HG03342 (cell line): ENCODE measurements around the gene ADAMTS19.
A peak's percentile ranks its signal among the peaks of the same experiment; 100 is the strongest.

Experiments
- ATAC-seq: cut with Tn5 transposase; IDR thresholded peaks from one replicate; pipeline ENCODE4 v1.9.1; 2021; ENCODE audit warnings: mild to moderate bottlenecking, moderate library complexity; ENCODE audit not compliant: unreplicated experiment

ADAMTS19 gene

GRCh38 chr5:129465776-129466344 lies 5.8 kb downstream of the ADAMTS19 start:
- no peak for ATAC-seq

DNA sequence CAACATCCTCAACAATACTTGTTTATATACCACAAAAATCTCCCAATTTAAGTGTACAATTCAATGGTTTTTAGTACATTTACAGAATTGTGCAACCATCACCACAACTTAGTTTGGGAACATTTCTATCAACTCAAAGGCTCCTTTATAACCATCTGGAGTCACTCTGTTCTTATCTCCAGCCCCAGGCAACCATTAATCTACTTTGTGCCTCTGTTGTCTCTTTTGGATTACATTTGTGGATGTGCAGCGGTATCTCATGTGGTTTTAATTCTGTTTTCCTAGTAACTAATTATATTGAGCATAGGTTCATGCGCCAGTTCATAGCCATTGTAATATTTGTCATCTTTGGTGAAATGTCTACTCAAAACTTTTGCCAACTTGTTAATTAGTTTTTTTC lies 14.4 kb downstream of the ADAMTS19 start:
- no peak for ATAC-seq

- no peak for ATAC-seq
Observed at GRCh38 chr5:129476751-129477150, 16.7 kb downstream of the ADAMTS19 start.

DNA sequence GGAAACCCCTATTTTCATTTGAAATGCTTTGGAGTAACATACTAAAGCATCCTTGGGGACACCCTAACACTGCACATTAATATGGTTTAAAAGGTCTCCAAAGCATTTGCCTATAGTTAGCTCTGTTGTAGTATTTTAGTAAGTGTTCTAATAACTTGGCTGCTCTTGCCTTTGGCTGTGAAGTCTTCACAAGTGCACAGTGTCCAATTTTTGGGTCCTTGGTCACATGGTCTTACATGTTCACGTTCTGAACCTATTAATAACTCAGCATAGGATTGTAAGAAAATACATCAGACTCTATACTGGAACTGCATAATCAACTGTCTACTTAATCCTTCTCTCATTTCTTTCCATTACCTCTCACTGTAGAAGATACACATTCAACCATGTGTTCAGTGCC lies 17.4 kb downstream of the ADAMTS19 start:
- no peak for ATAC-seq

DNA sequence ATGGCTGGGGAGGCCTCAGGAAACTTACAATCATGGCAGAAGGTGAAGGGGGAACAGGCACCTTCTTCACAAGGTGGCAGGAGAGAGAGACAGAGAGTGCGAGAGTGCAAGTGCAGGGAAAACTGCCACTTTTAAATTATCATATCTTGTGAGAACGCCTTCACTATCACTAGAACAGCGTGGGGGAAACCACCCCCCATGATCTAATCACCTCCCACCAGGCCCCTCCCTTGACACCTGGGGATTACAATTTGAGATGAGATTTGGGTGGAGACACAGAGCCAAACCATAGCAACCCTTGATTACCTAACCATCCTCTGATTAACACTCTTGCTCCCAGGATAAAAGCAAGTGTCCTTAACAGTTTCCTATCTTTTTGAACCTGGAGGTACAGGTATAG lies 21.1 kb downstream of the ADAMTS19 start:
- no peak for ATAC-seq

DNA sequence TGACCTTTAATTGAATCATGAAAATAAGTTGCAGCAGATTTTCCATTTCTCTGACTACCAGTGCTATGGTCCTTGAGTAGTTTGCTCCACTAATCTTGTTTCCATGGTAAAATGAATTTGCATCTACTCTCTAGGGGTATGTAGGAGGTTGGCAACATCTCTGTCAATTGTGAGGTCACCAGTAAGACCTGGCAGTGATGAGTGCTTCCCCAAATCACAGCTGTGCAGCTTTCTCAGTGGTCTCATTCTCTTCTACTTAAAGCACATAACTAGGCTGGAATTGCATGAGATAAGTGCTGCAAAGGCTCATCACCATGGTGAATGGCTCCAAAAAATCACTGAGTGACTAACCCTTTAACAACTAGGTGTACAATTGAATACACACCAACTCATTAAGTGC lies 36.3 kb downstream of the ADAMTS19 start:
- peak; percentile 54 for ATAC-seq

- ATAC-seq: no peak
Observed at GRCh38 chr5:129496864-129497595, 36.9 kb downstream of the ADAMTS19 start.

- ATAC-seq: peak; percentile 64
Observed at GRCh38 chr5:129499208-129499852, 39.2 kb downstream of the ADAMTS19 start.

DNA sequence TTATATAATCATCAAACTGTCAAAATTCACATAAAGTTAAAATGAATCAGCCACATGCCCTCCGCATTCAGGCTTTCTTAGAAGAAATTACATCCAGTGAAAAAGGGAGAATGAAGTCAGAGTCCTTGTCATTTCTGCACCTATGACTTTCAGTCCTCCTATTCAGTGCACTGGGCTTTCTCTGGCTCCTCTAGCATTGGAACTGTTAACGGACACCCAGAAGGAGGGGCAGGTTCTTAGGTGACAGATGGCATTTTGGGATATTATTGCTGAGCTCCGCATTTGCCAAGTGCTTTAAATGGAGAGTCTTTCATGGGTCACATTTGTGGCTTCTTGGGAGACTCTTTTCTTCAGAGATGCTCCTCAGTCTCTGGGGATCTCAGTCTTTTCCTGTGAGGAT lies 40.0 kb downstream of the ADAMTS19 start:
- no peak for ATAC-seq

DNA sequence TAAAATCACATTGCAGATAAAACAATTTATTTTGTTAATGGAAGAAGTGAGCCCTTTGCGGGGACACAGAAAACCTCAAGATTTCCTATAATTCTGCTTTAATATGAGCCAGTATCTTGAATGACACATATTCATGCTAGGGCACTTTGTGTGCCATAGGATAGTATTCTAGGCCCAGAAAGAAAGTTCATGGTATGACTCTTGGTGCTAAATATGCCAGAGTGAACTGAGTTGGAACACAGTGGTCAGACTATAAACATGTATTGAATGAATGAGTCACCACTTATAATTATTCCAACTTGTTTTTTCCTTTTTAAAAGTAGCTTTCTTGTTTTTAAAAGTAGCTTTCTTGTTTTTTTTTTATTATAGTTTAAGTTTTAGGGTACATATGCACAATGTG lies 46.0 kb downstream of the ADAMTS19 start:
- no peak for ATAC-seq

DNA sequence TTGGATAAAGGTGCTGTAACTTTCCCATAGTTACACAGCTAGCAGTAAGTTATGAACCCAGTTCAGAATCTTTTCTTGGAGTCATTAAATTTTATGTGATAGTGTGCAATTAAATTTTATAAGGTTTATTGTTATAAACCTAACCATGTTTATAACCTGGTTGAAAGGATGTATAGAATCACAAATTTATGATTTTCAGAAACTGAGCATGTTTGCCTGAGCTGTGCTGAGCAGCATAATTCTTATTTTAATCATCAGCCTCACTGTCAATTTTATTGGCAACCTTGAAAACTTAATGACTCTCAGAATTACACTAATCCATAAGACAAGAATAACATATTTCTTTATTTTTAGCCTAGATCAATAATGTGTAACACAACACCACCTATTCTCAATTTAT lies 46.9 kb downstream of the ADAMTS19 start:
- no peak for ATAC-seq

DNA sequence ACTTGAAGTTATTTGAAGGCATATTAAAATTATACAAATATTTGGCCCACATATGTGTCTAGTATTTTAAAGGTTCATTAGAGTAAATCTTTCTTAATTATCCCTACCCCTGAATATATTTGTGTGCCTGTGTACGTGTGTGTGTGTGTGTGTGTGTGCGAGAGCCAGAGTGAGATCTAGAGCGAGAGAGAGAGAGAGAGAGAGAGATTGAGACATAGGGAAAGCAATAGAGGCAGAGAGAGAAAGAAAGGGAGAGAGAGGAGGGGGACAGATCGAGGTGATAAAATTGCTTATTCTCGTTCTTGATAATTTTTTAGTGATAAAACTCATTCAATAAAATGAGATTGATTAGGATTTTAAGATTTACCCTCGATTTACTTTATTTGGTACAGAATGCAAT lies 47.4 kb downstream of the ADAMTS19 start:
- ATAC-seq: no peak

DNA sequence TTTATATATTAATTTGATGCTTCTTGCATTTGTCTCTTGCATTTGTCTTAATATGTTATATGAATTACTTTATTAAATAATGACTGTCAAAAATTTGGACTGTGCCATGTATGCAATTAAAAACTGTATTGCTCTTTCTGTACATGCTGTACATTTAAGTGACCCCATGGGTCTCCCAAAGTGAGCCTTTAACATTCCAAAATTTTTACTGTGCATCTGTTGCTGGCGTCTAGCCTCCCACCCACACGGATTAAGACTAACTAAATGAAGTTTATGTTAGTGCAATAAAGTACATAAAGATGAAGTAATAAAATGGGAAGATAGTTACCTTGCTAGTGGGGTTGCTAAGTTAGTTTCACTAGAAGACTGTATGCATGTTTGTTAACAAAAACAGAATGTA lies 48.5 kb downstream of the ADAMTS19 start:
- ATAC-seq: no peak

GRCh38 chr5:129509363-129509975 lies 49.4 kb downstream of the ADAMTS19 start:
- ATAC-seq: no peak

DNA sequence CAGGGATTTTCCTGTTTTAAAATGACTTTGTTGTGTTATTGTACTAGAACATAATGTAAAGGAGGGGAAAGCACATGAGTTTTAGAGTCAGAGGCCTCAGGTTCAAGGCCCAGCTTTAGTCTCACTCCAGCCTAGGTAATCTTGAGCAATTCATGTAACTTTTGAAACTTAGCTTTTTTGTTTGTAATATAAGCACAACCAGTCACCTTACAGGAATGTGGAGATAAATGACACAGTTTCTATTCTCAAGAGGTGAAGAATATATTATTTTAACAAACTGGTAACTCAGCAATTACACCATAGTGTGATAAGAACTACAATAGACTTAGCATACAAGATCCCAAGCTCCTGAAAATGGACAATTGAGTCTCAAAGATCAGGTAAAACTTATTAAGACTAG lies 51.2 kb downstream of the ADAMTS19 start:
- ATAC-seq: no peak

GRCh38 chr5:129541051-129541450 lies 81.0 kb downstream of the ADAMTS19 start:
- no peak for ATAC-seq

DNA sequence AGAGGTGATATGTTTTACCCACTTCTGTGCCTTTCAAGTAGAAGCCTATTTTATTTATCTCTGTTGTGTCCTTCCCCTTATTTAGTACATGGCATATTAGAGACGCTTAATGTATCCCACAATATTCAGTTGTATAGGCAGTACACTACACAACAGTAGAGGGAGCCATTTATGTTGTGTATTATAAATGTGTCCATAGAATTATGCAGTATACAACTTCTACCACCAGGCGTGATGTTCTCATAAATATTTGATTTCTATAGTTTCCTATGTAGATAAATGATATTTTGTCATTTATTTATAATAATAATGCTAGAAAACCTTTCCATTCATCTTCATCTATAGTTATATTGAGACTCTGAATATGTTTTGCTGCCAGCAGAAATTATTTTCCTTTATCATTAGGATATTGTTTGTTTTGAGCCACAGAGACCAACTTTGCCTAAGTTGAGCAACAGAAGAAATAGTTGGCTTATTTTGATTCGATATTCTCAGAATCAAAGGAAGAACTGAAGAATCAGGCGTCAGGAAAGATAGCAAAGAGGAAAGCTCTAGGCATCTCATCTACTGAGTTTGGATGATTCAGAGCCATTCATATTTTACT lies 81.7 kb downstream of the ADAMTS19 start:
- peak; percentile 60 for ATAC-seq

DNA sequence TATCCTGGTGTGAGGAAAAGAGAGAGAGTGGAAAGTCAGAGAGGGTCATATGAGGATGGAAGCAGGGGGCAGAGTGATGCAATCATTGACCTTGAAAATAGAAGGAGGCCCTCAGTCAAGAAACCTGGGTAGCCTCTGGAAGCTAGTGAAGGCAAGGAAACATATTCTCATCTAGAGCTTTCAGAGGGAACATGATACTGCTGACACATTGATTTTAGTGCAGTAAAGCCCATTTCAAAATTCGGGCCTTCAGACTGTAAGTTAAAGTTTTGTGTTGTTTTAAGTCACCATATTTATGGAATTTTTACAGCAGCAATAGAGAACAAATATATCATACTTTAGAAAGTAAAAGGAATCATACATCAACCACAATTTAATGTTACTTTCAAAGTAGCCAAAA lies 87.0 kb downstream of the ADAMTS19 start:
- ATAC-seq: no peak

DNA sequence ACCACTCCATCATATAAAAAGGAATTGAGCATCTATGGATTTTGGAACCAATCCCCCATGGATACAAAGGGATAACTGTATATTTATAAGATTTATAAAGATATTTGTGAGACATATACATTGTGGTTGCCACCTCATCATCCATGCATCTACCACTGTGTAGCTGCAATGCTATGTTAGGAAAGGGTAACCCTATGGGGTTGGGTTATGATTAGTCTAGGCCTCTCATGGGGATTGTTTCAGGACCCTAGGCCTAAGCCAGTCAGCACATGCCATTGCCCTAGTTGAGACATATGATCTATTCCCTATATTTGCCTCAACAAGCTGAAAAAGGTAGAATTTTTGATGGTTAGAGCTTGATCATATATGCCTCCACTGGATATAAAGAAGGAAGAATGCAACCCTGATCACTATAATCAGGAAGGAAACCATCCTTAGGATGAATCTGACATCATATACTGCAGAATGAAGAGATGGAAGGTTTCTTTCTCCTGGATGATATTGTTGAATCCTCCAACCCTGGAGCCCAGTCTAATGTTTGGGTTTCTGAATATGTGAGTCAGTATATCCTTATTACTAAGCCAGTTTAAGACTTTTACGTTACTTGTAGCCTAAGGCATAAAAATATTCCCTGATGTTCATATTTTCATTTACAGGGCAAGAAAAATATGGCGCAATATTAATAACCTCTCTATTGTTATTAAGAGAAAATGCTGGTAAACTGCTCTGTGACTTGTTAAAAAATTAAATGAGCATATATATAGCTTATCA lies 94.2 kb downstream of the ADAMTS19 start:
- ATAC-seq: no peak

- ATAC-seq: no peak
Observed at GRCh38 chr5:129563585-129563984, 103.5 kb downstream of the ADAMTS19 start.

DNA sequence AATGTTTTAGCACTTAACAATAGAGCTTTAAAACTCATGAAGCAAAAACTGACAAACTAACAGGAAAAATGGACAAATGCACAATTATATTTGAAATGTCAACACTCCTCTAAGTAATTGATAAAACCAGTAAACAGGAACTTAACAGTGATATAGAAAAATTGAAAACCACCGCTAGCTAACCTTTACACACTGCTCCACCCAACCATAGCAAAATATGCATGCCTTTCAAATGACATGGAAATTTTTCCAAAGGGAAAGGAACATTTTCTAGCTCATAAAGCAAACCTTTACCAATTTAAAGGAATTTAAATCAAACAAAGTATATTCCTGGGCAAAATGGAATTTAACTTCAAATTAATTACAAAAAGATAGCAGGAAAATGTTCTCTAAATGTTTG lies 109.2 kb downstream of the ADAMTS19 start:
- ATAC-seq: no peak
